AG04450 (cell line): ENCODE measurements around the gene MAGI2. TPM values are rescaled to one million over a fixed set of nuclear protein-coding genes. Genes with fewer than 3 reads are reported as not detected.

Experiments used
- CTCF ChIA-PET: fragments of 300-600, 350-600 bp; formaldehyde crosslinking; extraction: SDS; loops from one replicate; lab custom pipeline; 2022; ENCODE audit warnings: antibody characterized with exemption, inconsistent platforms; lab: Charles Lee
- POLR2A ChIA-PET: fragments of 350-600 bp; formaldehyde crosslinking; extraction: SDS; loops from one replicate; lab custom pipeline; 2021; ENCODE audit warnings: antibody characterized with exemption, inconsistent platforms; lab: Yijun Ruan, JAX
- DNase-seq: peaks from one replicate; pipeline ENCODE4 v3.0.0-alpha.2; 2011; ENCODE audit warnings: low read depth, low spot score
- H3K27ac ChIP-seq: one replicate; pipeline ENCODE4 v1.5.1; 2012; ENCODE audit warnings: low read depth, low read length, control low read depth
- H3K27me3 ChIP-seq: one replicate; pipeline ENCODE4 v1.6.0; 2012; ENCODE audit warnings: low read length; ENCODE audit not compliant: control insufficient read depth, insufficient read depth
- H3K4me3 ChIP-seq: 2 replicates; pipeline ENCODE4 v1.5.1; 2011; ENCODE audit warnings: mild to moderate bottlenecking, low read depth, low read length, control low read depth
- H3K9me3 ChIP-seq: 2 replicates; pipeline ENCODE4 v1.5.1; 2012; ENCODE audit warnings: low read length; ENCODE audit not compliant: control insufficient read depth, insufficient read depth
- CTCF ChIP-seq: IDR thresholded peaks from 2 replicates; pipeline ENCODE4 v1.5.1; 2011; ENCODE audit warnings: low read depth, low read length, control low read depth, inconsistent platforms
- polyA plus RNA-seq: library from polyadenylated mRNA; depleted of rRNA; stranded (reverse); fragments of >200 nt; gene quantifications from 2 replicates; pipeline ENCODE4 v1.2.3, GENCODE V29; 2011

Gene MAGI2
- polyA plus RNA-seq, 1 experiment = 2.3 TPM

- CTCF ChIA-PET = no interaction called here
- DNase-seq = no peak
- Histone ChIP-seq H3K27ac (no peak overlapping the region), H3K4me3 (no peak overlapping the region), H3K27me3 (no peaks in the 10 kb centered on the region), H3K9me3 (no peaks in the 10 kb centered on the region)
- POLR2A ChIA-PET = no interaction called here
- TF ChIP-seq CTCF = no peak
These were observed 232.3 kb downstream of the MAGI2 start for GRCh38 chr7:79221211-79221610.

GRCh38 chr7:79217976-79218626, 235.4 kb downstream of the MAGI2 start:
- H3K9me3 ChIP-seq = no peaks in the 10 kb centered on the region
- no peak for DNase-seq
- CTCF ChIA-PET = interaction anchor here (1.2 to 1.3 kb wide), 2 partner anchors 27 to 64 kb away, joined by 3 read pairs; no protein-coding TSS in a partner anchor
- no peak overlapping the region for H3K4me3 ChIP-seq
- H3K27ac ChIP-seq = no peak overlapping the region
- POLR2A ChIA-PET = no interaction called here
- TF ChIP-seq CTCF = no peak
- no peaks in the 10 kb centered on the region for H3K27me3 ChIP-seq

- DNase-seq = no peak
- POLR2A ChIA-PET = no interaction called here
- H3K4me3 ChIP-seq = no peak overlapping the region
- no peak for TF ChIP-seq CTCF
- CTCF ChIA-PET = interaction anchor here (1.2 kb wide), 1 partner anchor 27 kb away, joined by 3 read pairs; no protein-coding TSS in a partner anchor
- no peaks in the 10 kb centered on the region for H3K9me3 ChIP-seq
- H3K27ac ChIP-seq = no peak overlapping the region
- H3K27me3 ChIP-seq = no peaks in the 10 kb centered on the region
These were observed 236.0 kb downstream of the MAGI2 start for GRCh38 chr7:79217468-79217867.

- ChIA-PET CTCF (no interaction called here), POLR2A (no interaction called here)
- Histone ChIP-seq H3K27ac (no peak overlapping the region), H3K9me3 (no peaks in the 10 kb centered on the region), H3K27me3 (no peaks in the 10 kb centered on the region), H3K4me3 (no peak overlapping the region)
- no peak for TF ChIP-seq CTCF
- no peak for DNase-seq
These were observed 237.2 kb downstream of the MAGI2 start for GRCh38 chr7:79216236-79216635.

- no peak for DNase-seq
- POLR2A ChIA-PET = no interaction called here
- H3K9me3 ChIP-seq = no peaks in the 10 kb centered on the region
- H3K27me3 ChIP-seq = no peaks in the 10 kb centered on the region
- no peak overlapping the region for H3K4me3 ChIP-seq
- no peak overlapping the region for H3K27ac ChIP-seq
- CTCF ChIA-PET = no interaction called here
- TF ChIP-seq CTCF = no peak
These were observed 241.1 kb downstream of the MAGI2 start for GRCh38 chr7:79212334-79212733.
